ENCODE results near the gene KRTAP6-1.

The KRTAP6-1 gene

GRCh38 chr21:30567617-30568016 is 46.1 kb downstream of the KRTAP6-1 start:
- no peak for DNase-seq

- no peak for DNase-seq
Observed at GRCh38 chr21:30563630-30564029, 50.1 kb downstream of the KRTAP6-1 start.

Measured in GDM1 (cell line).